EH (cell line): ENCODE results near the gene PLCB2.
A peak's percentile ranks its signal among the peaks of the same experiment; 100 is the strongest.

Experiments used
- DNase-seq: peaks from one replicate; pipeline ENCODE4 v3.0.0-alpha.2; 2015; ENCODE audit warnings: low read depth

PLCB2 gene

GRCh38 chr15:40342416-40343320, 34.9 kb upstream of the PLCB2 start:
- peak; percentile 62 for DNase-seq

- DNase-seq = peak; percentile 93
Observed at GRCh38 chr15:40340740-40341400, 33.1 kb upstream of the PLCB2 start, which contains the start of gene CCDC9B. TSS of gene CCDC9B (minus strand) at chr15:40340939. CDS start at chr15:40340819, 120 bp downstream.

GRCh38 chr15:40340038-40340739, 32.5 kb upstream of the PLCB2 start:
- peak; percentile 92 for DNase-seq

DNA sequence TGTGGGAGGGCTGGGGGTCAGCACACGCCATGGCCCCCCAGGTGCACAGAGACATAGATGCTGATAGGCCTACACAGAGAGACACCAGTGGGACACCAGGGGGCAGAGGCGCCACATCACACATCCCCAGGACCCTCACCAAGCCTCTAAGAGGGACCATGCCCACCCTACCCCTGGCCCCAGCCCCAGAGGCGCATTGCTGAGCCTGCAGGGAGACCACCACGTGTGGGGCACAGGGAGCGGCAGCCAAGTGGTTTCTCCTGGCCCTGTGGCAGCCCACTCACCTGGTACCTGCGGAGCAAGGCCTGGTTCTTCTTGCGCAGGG, 31.8 kb upstream of the PLCB2 start:
- DNase-seq = no peak

DNA sequence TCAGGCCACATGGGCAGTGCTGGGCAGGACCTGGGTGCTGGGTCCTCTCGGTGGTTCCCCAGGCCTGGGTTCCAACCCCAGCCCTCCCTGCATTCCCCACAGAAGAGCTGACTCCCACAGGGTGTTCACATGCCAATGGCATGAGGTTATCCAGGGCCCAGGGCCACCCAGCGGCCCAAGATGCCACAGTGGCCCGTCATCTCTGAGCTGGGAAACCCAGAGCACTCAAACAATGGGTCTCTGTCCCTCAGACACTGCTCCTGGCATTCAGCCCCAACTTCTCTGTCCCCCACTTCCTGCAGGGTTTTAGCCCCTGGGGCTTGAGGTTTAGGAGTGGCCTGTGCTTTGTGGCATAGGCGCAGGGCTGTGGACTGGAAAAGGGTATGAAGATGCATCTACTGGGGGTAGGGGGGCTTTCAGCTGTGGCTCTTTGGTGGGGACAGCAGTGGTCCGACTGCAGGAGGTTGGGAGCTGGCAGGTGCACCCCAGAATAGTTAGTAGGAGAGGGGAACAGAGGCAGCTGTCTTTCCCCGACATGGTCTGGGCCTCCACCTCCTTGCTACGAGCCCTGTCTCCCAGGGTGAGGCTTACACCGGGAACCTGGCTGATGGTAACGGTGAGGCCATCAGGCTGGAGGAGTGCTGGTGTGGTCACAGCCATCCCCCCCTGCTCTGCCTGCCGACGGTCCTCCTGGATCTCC, 31.3 kb upstream of the PLCB2 start:
- peak; percentile 99 for DNase-seq

DNA sequence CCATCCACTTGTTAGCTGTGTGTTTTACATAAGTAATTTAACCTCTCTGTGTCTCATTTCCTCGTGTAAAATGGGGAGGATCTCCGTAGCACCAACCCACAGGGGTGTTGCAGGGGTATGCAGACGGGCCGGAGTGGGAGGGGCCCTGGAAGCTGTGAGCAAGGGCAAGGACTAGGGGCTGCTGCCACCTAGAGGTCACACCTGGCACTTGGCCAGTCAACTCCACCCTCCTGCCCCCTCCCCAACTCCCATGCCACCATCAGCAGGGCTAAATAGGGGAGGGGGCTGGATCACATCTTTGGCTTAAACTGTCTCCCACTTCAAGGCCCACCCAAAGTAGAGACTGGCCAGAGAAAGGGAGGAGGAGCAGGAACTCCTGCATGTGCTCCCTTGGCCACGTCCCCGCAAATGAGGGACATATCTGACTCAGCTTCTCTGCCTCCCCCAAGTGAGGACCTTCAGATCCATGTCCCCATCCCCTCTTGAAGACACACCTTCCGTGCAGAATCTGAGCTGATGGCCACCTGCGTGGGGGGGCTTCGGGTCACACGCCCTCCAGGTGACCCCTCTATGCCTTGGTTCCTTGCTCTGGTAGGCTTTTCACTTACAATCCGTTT, 30.4 kb upstream of the PLCB2 start:
- DNase-seq = peak; percentile 81

GRCh38 chr15:40337597-40337996, 29.9 kb upstream of the PLCB2 start:
- DNase-seq = no peak

- no peak for DNase-seq
Observed at GRCh38 chr15:40336744-40337122, 29.0 kb upstream of the PLCB2 start.

GRCh38 chr15:40335938-40336743, 28.4 kb upstream of the PLCB2 start:
- DNase-seq = no peak

- DNase-seq = no peak
Observed at GRCh38 chr15:40334941-40335795, 27.4 kb upstream of the PLCB2 start.

GRCh38 chr15:40334541-40334940, 26.8 kb upstream of the PLCB2 start:
- no peak for DNase-seq

DNA sequence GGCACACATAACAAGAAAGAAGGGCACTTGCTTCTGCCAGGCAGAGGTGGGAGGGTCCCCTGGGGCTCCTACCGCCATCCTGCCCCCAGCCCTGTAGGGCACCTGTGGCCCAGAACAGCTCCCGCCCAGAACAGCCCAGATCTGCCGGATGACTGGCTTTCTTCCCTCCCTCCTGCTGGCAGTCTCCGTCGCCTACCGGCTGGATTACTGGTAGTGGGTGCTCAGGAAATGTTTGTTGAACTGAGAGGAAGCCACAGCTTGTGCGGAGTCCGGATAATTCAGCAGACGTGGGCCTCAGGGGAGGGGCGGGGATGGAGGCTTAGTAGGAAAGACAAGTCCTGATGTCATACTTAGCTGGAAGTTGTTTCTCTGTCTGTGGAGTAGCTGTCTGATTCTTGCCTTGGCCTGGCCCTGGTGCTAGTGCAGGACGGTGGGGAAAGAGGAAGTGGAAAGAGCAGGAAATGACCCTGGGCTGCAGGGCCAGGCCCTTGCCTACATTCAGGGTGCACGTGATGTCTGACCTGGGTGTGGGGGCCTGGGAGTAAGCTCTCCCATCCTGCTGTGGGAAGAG, 26.3 kb upstream of the PLCB2 start:
- peak; percentile 79 for DNase-seq

DNA sequence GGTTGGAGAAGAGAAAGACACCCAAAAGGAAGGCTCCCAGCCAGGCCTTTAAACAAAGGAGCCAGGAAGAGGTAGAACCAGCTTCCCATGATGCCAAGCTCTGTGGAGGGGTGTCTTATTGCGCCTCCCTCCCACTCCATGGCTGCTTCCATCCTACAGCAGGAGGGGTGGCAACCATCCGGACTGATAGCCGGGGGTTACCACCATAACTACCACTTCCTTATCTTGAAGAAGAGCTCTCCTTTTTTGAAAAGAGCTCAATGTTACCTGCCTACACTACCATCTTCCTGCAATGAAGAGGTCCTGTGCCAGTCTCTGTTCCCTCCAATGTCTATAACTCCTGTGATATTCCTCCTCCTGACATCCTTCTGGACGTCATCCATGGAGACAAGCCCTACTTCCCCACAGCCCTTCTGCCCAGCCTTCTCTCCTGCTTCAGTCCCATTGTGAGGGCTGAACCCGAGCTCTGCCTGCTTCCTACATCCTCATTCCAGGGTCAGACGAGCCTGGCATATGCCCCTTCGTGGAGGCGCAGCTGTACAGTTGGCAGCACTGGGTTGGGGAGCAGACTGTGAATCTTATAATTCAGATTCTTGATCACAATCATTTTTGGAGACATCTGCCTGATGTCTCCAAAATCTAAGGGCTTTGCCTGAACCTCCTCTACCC, 24.5 kb upstream of the PLCB2 start:
- no peak for DNase-seq

DNA sequence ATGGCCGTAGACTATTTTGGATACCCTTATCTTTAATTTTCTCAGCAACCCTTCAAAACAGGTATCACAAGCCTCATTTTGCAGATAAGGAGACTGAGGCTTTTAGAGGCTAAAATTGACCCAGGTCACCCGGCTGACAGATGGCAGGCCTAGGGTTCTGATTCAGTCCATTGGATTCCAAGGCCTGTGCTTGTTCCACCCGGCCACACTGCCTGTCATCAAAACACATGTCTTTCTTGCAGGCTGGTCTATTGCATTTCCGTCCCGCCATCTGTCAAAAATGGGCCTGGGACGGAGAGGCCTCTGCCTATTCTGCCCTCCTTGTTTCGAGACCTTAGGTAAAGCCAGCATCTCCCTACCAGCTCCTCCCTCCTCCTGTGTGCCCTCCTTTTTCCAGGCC, 23.9 kb upstream of the PLCB2 start:
- DNase-seq = no peak

DNA sequence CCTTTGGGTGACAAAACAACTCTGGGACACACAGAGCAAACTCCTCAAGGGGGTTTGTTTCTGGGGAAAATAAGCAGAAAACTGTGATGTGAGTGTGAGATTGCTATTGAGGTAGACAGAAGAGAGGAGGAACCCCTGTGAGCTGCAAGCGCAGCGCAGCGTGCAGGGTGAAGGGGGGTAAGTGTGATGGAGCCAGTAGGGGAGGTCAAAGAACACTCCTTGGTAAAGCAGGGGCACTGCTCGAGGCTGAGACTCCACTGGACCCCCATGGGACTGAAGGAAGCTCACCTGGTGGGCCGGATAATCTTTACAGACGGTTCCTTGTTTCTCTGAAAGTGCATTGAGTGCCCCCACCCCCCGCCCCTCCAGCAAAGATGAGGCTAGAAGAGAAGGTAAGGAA, 23.3 kb upstream of the PLCB2 start:
- DNase-seq = no peak

- peak; percentile 42 for DNase-seq
Observed at GRCh38 chr15:40330368-40330836, 22.7 kb upstream of the PLCB2 start.

DNA sequence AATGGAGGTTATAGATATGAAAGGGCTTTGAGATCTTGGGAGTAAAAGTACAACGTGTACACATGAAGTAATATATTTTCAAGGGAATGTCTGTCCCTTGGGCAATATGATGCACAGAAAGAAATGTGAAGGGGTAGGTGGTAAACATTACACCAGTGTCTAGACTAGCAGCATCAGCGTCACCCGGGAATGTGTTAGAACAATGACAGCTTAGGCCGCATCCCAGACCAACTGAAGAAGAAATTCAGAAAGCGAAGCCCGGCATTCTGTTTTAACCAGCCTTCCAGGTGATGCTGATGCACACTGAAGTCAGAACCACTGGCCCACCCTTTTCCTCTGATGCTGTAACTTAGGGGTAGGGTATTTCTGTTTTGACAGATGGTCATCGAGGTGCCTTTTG, 22.1 kb upstream of the PLCB2 start:
- DNase-seq = peak; percentile 32

- peak; percentile 37 for DNase-seq
Observed at GRCh38 chr15:40328751-40329150, 21.0 kb upstream of the PLCB2 start.

- DNase-seq = peak; percentile 91
Observed at GRCh38 chr15:40328176-40328575, 20.4 kb upstream of the PLCB2 start.
